NOMO-1 treated with DMSO at 0.1 percent for 48 hours (cell line): ENCODE measurements around the gene BARHL2.

ENCODE experiments used
- DNase-seq: peaks from one replicate; lab custom pipeline; 2025; ENCODE audit not compliant: unreplicated experiment; lab: John Stamatoyannopoulos, UW

The BARHL2 gene

DNA sequence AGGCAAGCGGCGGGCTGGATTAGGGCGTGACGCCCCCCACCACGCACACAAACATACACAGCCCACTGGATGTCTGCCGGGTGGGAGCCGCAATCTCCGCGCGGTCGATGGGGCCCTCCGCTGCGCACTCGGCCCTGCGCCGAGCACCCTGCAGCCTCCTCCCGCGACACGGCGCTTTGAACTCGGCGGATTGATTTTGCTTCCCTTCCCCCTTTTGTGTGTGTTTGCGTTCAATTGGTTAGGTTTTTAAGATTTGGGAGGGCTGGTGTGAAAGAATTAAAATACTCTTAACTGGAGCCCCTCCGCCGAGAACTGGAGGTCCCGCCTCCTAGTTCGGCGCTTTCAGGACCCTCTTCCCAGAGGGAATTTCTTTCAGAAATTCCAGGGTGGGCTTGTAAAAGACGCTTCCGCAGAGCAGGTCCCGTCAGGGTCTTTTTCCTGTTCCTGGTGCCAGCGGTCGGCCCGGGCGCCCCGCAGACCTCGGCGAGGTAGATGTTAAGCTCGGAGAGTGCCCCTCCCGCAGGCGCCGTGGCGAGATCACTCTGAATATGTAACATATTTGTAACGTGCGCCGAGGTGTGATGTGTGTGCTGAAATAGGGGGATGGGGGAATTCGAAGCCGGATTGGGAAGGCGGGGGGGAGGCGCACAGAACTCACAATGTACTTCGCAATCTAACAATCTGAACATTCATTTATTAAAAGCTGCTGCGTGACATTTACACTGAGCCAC is 8.0 kb upstream of the BARHL2 start:
- DNase-seq: no peak

DNA sequence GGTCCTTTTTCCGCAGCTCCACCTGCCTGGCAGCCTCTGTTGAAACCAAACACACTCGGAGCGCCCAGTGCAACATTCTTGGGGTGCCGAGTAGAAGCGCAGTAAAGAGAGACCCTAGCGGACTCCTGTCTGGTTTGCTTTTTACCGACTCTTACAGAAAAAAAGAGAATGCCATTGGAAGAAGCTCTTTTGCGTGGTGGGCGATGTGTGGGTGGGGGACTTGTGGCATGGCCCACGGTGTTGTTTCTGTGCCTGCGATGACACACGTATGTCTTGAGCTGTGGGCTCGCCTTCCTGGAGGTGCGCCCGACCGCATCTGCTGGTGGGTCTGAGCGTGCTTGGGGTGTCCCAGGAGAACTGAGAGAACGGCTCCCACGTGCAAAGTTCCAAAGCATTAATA is 7.3 kb upstream of the BARHL2 start:
- DNase-seq: no peak

DNA sequence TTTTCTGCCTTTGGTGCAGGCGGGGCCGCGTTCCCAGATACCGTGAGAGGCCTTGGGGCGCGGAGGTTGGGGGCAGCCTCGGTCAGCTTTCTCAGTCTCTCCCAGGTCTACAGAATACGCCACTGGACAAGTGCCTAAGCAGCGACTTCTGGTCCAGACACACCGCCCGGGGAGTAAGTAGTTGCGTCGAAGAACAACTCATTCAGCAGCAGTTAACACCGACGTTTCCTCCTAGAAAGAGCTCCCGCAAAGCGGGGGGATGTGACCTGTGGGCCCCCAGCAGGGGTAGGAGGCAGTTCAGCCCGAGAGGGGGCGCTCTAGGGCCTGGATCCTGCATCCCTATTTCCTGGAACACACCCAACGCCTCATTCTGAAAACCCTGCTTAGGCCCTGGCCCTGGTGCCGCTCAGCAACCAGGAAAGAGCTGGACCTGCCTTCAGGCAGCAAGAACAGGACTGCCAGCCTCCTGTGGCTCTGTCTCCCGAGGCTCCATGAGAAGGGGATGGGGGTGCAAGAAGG is 6.5 kb upstream of the BARHL2 start:
- peak; percentile 1 for DNase-seq

DNA sequence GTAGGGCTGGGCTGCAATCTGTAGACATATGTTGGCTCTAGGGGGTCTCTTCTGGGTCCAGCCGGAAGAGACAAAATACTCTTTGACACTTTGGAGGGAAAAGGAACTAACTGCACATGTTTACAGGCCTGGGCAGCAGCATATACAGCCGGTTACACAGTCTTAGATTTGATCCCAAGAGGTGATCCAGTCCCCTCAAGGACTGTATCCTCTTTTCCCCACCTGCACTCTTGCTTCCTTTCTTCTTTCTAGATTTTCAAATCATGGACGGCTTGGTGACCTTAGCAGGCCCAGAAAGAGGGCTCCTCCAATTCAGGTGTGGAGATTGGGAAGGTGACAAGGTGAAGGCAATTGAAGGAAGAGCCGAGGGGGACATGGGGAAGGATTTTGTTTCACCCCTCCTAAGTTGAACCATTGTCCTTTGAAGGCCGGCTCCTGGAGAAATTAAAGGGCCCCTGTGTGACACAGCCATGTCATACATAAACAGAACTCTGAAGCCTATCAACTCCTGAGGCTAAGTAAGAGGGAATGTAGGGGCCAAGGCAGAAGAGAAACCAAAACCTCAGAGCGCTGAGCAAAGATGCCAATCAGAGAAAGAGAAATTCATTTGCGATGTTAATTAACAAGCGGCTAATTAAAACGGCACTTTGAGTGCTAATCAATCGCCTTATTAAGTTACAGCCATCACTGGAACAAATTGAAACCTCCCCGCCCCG is 5.9 kb upstream of the BARHL2 start:
- no peak for DNase-seq

DNA sequence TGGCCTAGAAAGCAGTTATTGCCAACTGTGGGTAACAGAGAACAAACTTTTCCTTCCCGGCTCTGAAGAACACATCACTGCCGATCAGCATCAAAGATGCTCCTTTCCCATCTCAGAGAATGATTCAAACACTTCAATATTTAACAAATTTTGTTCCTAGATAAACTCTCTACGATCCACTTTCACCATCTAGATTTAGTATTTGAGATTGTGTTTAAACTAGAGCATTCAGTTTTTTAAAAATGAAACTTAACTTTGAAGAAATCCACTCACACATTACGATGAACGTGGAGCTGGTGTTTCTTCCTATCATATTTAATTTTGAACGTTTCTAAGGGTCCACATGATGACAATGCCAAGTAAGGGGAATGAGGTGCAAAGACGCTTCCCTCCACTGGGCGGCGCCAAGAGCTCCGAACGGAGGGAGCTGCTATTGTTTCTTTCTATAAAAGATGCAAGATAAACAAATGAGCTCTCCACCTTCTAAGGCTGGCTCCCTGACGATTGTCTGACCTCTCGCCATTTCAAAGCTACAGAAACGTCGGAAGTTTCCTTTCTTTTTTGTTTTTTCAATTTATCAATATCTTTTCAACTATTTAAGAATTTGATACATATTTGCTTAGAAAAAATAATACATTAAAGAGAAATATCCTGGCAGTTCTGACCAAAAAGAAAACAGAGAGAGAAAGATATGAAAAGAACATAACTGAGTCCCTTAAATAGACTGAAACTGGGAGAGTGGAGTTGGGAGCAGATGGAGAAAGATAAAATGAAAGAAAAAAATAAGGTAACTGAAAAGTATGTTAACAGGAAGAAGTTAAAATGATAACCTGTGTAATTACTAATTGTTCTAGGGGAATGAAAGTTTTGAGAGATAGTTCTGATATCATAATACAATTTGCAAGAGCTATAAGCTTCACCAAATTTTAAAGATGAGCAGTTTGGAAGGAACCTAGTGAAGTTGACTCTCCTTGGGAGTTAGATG is 4.4 kb upstream of the BARHL2 start:
- peak; percentile 34 for DNase-seq

DNA sequence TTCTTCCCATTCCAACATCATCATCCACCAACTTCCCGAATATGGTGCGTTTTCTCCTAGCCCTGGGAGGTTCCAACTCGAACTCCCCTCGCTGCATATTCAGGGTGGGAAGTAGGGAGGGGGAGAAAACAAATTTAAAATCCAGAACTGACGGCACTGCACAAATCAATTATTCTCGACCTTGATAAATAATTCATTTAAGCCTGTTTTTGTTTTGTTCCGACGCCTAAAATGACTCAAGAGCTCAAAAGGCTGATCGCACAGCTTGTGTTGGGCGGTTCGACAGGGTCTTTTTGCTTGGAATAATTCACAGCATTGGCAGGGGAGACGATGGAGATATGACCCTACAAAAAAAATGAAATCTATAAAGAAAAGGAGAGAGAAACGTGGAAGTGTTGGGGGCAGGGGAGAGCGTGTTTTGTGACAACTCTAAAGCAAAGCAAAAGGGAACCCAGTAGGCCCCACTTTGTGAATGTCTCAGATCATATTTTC is 3.1 kb upstream of the BARHL2 start:
- DNase-seq: no peak

DNA sequence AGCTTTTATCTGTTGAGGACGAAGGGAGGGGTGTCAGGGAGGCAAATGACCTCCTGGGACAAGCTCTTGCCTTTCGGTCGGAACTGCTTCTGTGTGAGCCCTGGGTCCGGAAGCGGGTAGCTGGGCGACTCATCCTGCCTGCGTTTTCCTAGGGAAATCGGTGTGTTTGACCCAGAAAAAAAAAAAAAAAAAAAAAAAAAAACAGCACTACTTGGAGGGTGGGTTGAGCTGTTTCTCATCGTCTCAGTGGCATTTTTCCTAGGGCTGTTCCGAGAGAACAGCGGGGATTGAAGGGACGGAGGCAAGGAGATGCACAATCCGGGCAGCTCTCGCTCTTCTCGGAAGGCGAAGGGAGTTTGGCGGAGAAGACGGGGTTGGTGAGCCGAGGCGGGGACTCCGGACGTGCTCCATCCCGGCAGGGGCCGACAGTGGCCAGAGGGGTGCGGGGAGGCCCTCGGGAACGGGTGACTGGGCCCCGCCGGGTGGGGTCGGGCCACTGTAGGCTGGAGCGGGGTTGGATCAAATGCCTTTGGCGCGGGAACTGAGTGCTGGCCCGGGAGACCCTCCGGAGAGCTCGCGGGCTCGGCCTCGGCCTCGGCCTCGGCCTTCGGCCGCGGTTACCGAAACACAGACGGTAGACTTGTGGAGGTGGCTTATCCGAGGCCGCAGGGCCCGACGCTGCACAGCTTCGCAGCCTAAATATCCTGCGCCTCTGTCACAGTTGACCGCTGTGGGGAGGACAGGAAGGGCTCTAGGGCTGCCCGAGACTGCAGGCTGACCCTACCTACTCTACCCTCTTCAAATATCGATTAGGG is 2.4 kb upstream of the BARHL2 start:
- DNase-seq: no peak

DNA sequence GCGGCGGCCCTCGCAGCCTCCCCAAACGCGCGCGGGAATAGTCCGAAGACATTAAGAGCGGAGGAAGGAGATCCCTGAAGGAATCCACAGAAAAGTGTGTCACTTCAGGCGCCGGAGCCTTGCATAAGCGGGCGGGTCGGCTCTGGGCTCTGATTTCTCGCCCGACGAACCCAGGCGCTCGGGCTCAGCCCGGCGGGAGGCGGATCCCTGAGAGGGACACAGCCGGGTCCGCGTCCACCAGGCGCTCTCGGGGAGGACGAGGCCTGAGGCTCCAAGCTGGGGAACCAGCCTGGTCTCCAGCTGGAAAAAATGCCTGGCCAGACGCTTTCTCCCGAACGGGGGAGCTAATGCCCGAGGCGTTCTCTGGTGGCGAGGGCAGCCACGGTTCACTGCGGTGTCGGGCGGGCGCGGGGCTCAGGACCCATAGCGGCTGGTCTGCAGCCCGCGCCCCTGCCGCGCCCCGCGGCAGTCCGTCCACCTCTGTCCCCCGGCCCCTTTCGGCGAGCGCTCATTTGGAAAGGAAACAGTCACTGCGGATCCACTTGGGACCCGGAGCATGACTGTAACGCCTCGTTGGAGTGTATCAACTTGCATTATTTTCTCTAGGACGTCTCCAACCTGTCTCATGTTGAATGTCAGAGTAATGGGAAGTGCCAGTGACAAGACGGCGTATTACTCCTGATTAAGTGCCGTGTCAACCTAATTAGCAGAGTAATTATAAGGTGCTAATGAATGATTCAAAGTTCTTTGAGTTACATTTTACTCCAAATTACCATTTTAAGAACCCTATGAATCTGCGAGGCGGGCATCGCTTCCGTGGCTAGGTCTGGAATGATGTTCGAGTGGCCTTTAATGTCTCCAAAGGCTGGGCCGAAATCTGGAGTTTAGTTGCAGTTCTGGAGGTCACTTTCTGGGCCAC is 1.6 kb upstream of the BARHL2 start:
- no peak for DNase-seq

DNA sequence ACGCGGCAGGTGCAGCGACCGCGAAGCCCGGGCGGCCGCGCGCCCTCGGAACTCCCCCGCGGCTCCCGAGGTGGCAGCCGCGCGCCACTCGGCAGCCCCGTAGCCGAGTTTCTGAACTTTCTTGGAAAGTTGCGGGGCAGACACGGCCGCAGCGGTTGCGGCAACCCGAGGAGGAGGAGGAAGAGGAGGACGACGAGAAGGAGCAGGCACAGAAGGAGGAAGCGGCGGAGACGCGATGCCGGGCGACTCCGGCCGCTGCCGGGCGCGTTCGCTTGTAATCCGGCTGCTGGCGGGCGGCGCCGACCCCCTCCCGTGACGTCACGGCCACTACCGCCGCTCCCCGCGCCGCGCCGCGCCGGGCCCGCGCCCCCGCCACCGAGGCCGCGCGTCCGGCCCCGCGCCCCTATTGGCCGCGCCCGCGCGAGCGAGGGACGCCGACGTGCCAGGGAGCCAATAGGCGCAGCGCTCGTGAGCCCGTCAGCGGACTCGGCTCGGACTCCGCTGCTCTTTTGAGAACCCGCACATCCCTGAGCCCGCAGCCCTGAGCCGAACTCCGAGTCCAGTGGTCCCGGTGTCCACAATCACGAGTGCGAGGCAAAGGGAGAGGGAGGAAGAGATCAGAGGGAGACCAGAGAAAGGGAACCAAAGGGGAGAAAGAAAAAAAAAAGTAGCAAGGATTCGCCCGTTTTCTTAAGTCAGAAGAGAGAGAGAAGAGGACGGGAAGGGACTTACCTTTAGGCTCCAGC is 736 bp upstream of the BARHL2 start:
- DNase-seq: no peak

DNA sequence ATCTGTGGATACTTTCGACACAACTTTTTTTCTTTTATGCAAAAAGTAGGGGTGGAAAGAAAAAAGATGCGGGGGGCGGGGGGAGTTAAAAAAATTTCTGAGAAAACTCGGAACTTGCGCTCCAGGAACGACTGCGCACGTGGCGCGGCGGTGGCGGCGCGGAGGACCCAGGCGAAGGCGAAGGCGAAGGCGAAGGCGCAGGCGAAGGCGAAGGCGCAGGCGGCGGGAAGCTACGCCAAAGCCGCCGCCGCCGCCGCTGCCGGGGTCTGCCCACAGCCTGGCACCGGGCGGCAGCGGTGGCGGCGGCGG is 208 bp upstream of the BARHL2 start:
- no peak for DNase-seq

DNA sequence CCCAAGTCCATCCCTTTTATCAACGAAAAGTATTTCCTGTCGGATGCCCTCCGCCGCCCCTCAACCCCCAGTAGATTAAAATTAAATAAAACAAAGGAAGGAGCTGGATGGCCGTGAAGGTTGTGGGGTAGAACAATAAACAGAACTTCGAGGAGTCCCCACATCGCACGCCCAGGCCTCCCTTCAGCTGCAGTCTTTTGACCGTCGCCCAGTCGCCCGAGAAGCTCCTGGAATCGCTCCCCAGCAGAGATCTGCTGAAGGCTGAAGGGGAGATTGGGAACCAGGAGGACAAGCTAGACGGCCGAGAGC is 905 bp downstream of the BARHL2 start:
- no peak for DNase-seq

DNA sequence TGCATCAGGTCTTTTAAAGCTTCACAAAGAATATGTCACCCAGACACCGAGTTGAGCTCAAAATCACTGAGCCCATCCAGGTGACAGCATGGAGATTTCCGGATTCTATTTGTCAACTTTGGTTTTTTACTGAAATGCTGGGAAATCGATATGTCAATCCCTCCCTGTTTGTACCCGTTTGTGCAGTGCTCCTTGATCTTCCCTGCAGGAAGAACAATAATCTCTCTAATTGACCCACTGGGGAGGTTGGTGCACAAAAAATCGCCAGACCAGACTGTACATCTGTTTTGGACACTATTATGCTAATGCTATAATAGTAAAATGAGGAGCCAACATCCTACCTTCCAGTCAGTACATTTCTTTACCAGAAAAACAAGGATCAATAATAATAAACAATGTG is 1.8 kb downstream of the BARHL2 start:
- no peak for DNase-seq

DNA sequence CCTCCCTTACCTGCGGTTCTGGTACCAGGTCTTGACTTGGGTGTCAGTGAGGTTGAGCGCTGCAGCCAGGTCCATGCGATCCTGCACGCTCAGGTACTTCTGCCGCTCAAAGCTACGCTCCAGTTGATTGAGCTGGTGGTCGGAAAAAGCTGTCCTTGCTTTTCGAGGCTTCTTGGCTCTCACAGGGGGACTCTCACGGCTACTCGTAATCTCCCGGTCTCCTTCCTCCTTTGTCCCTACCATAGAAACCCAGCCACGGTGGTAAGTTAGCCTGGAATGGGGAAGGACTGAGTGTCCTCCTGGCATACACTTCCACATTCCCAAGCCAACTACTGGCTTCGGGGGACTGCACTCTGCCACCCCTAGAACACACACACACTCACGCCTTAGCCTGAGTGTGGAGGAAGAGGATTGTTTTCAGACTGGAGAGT is 2.6 kb downstream of the BARHL2 start:
- no peak for DNase-seq

DNA sequence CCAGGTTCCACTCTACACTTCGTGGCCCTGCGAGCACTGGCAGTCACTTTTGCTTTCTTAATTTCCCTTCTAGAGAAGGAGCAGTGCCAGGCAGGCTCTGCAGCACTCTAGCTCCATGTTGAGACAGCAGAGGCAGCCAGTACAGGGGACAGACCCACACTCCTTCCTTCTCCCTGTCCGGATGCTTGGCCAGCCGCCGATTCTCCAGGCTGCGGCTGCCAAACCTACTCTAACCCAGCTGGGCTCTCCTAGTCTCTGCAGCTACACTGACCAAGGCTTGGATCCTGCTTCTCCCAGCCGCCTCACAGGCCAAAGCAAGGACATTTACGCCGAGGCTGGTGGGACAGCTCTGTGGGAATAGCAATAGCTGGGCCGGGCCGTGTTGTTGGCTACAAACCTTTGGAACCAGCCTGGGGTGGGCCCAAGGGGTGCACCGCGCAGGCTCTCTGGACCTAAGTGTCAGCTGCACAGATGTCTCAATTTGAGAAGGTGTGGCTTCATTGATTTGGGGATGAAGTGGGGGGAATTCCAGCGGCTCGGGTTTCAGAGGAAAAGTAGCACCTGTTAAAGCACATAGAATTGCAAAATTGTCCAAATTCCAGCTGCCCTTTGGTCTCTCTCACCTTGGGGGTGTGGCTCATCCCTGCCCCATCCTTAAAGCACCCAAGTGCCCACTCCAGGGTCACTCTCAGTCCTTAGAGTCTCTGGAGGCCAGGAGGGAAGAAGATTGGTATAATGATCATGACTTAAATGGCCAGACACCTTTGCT is 3.2 kb downstream of the BARHL2 start:
- DNase-seq: no peak

DNA sequence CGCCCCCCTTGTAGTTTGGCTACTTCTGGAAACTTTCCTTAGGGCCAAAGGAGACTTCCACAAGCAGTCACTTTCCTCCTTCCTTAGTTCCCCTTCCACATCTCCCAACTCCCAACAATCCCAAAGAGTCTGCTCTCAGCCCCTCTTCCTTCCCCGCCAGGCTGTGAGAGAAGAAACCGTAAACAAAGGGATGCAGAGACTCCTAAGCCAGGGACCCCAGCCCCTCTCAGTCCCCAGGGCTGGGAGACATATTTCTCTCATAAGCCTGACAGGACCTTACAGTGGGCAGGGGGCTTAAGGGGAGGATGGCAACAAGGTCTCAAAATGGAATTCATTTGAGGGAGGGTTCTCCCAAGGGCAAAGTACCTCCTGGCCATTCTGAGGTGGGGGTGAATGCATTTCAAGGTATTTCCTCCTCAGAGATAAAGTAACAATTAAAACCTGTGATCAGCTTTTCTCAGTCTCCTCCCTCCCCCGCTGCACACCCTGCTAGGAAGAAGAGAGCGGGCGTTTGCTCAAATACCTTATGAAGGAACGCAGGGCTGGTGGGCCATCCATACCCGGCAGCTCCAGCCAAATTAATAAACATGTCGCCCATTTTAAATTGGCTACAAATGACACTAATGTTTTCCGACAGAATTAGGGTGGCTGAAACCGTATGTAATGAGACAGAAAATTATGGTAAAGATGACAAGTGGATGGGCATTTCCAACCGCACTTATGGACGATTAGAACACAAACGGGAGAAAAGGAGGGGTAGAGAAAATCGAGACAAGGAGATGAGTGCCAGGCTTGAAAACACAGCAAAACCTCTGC is 4.0 kb downstream of the BARHL2 start:
- no peak for DNase-seq

DNA sequence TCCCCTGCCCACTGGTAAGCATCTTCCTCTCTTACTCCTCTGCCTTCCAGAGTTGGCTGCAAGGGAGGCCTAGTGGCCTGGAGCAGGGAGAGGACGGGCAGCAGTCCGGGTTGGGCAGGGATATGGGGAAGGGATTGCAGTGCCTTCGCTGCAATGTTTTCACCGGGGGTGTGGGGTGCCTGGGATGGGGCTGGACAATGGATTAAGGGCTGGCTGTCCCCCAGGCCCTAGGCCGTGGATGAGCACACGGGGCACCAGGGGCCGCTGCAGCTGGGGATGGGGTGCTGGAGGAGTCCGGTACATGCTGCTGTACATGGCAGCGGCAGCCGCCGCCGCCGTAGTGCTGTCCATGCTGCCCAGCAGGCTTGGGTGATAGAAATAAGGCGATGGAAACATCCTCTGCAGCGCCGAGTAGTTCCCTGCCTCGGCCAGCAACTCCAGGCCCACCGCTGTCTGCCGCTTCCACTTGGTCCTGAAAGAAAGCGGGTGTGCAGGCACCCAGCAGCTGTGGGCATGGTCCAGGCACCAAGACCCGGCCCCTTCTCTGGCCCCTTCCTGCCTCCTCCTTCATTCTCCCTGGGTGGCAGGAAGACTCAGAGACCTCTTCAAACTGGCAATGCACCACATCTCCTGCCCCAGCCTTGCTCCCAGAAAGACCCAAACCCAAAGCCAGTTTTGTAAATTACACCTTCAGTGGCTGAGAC is 4.8 kb downstream of the BARHL2 start:
- DNase-seq: no peak

DNA sequence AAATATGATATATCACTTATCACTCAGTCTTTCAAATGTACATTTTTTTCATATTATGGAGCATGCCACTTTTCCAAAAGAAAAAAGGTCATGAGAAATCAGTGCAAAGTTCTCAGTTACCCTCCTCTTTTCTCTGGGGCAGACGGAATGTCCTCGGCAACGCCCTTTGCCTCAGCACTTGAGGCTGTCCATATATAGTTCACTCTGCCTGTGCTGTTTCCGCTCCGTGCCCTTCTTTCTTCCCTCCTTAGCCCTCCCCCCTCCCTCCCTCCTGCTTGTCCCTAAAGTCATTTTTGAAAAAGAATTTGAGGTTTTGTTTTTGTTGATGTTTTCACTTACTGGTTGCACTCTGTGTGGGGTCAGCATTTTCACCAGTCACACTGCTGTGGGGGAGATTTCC is 5.4 kb downstream of the BARHL2 start:
- DNase-seq: no peak
